Muscle of arm (tissue), 12 donors: Measurements from ENCODE around the gene BLMH. TPM values are rescaled to one million over a fixed set of nuclear protein-coding genes. Genes with fewer than 3 reads are reported as not detected.

Experiments used
- DNase-seq: peaks from one replicate; pipeline ENCODE4 v3.0.0-alpha.2; 2013
- polyA plus RNA-seq, 12 donors: library from polyadenylated mRNA; unstranded; fragments of 120-200 nt; gene quantifications; one replicate each; pipeline ENCODE4 v1.2.1, GENCODE V29; 2013; ENCODE audit not compliant: insufficient read length in 12 of 12

The BLMH gene
- polyA plus RNA-seq, 12 donors = 36.7 to 83.2 (median 44.6) TPM; not detected in 1

GRCh38 chr17:30315106-30315505 is 23.4 kb upstream of the BLMH start:
- DNase-seq = no peak

- DNase-seq = no peak
Measured at GRCh38 chr17:30314474-30314873, 22.7 kb upstream of the BLMH start.

GRCh38 chr17:30312226-30312625 is 20.5 kb upstream of the BLMH start:
- no peak for DNase-seq

GRCh38 chr17:30310562-30310961 is 18.8 kb upstream of the BLMH start:
- DNase-seq = no peak

- DNase-seq = no peak
Measured at GRCh38 chr17:30309591-30309990, 17.8 kb upstream of the BLMH start.

- no peak for DNase-seq
Measured at GRCh38 chr17:30308406-30308805, 16.7 kb upstream of the BLMH start.

- no peak for DNase-seq
Measured at GRCh38 chr17:30304778-30305177, 13.0 kb upstream of the BLMH start.

GRCh38 chr17:30302241-30302640 is 10.5 kb upstream of the BLMH start:
- no peak for DNase-seq

GRCh38 chr17:30300818-30301217 is 9.1 kb upstream of the BLMH start:
- DNase-seq = no peak

GRCh38 chr17:30299000-30299399 is 7.3 kb upstream of the BLMH start:
- no peak for DNase-seq

- no peak for DNase-seq
Measured at GRCh38 chr17:30297715-30298114, 6.0 kb upstream of the BLMH start.

GRCh38 chr17:30296499-30297080 is 4.8 kb upstream of the BLMH start:
- no peak for DNase-seq

- DNase-seq = peak; percentile 52
Measured at GRCh38 chr17:30292286-30292858, 628 bp upstream of the BLMH start.

GRCh38 chr17:30290696-30291542 is 825 bp downstream of the BLMH start:
- peak; percentile 26 for DNase-seq

- DNase-seq = no peak
Measured at GRCh38 chr17:30290077-30290476, 1.7 kb downstream of the BLMH start.

- no peak for DNase-seq
Measured at GRCh38 chr17:30279156-30279555, 12.6 kb downstream of the BLMH start.

GRCh38 chr17:30278032-30278431 is 13.7 kb downstream of the BLMH start:
- no peak for DNase-seq

GRCh38 chr17:30275911-30276310 is 15.8 kb downstream of the BLMH start:
- DNase-seq = no peak

GRCh38 chr17:30274887-30275286 is 16.9 kb downstream of the BLMH start:
- no peak for DNase-seq

GRCh38 chr17:30273373-30273772 is 18.4 kb downstream of the BLMH start:
- no peak for DNase-seq

- DNase-seq = no peak
Measured at GRCh38 chr17:30271102-30271501, 20.6 kb downstream of the BLMH start.

- no peak for DNase-seq
Measured at GRCh38 chr17:30267625-30268024, 24.1 kb downstream of the BLMH start.
